Liver (tissue), 9 donors: Measurements from ENCODE around the gene C19orf53. TPM values are rescaled to one million over a fixed set of nuclear protein-coding genes. Genes with fewer than 3 reads are reported as not detected.
A peak's percentile ranks its signal among the peaks of the same experiment; 100 is the strongest.

Source experiments
- DNase-seq: peaks from one replicate; pipeline ENCODE4 v3.0.0-alpha.2; 2017; ENCODE audit warnings: low spot score
- H3K27ac ChIP-seq, 2 donors: one replicate each; pipeline ENCODE4 v1.7.0; 2013; ENCODE audit warnings: inconsistent platforms in 2 of 2, low read length in 2 of 2, control low read depth in 1 of 2, low read depth in 1 of 2, mild to moderate bottlenecking in 1 of 2
- H3K27me3 ChIP-seq, 4 donors: one replicate each; pipeline versions ENCODE4 v1.6.1 to v1.7.0; 2013; ENCODE audit warnings: low read length in 3 of 4, inconsistent platforms in 1 of 4, mild to moderate bottlenecking in 1 of 4, moderate library complexity in 1 of 4; ENCODE audit not compliant: control insufficient read depth in 4 of 4, insufficient read depth in 4 of 4
- H3K36me3 ChIP-seq, 4 donors: one replicate each; pipeline versions ENCODE4 v1.6.1 to v1.7.0; 2013; ENCODE audit warnings: low read length in 3 of 4, mild to moderate bottlenecking in 3 of 4, low read depth in 1 of 4, moderate library complexity in 1 of 4; ENCODE audit not compliant: control insufficient read depth in 4 of 4, insufficient read depth in 3 of 4
- H3K4me1 ChIP-seq, 4 donors: one replicate each; pipeline versions ENCODE4 v1.6.1 to v1.7.0; 2013; ENCODE audit warnings: low read length in 3 of 4, mild to moderate bottlenecking in 3 of 4, moderate library complexity in 1 of 4; ENCODE audit not compliant: control insufficient read depth in 4 of 4, insufficient read depth in 4 of 4
- H3K4me3 ChIP-seq, 3 donors: one replicate each; pipeline versions ENCODE4 v1.6.1 to v1.7.0; 2013; ENCODE audit warnings: low read length in 3 of 3, control low read depth in 1 of 3, low read depth in 1 of 3, mild to moderate bottlenecking in 1 of 3
- H3K9ac ChIP-seq, 2 donors: one replicate each; pipeline ENCODE4 v1.7.0; 2013; ENCODE audit warnings: low read length in 2 of 2, mild to moderate bottlenecking in 2 of 2, moderate library complexity in 2 of 2, control low read depth in 1 of 2, low read depth in 1 of 2
- H3K9me3 ChIP-seq, 4 donors: one replicate each; pipeline versions ENCODE4 v1.6.1 to v1.7.0; 2013; ENCODE audit warnings: low read length in 3 of 4; ENCODE audit not compliant: control insufficient read depth in 4 of 4
- EGR1 ChIP-seq, 2 donors: IDR thresholded peaks; 2 replicates each; pipeline ENCODE4 v1.6.1; 2016 to 2018; ENCODE audit warnings: antibody characterized with exemption in 2 of 2, low read depth in 2 of 2
- FOXA1 ChIP-seq: IDR thresholded peaks from 2 replicates; pipeline ENCODE4 v1.6.1; 2016; ENCODE audit warnings: antibody characterized with exemption
- HNF4A ChIP-seq, 2 donors: conservative IDR thresholded peaks; 2 replicates each; pipeline ENCODE4 v1.6.1; 2016; ENCODE audit warnings: antibody characterized with exemption in 2 of 2, mild to moderate bottlenecking in 2 of 2
- HNF4G ChIP-seq: IDR thresholded peaks from 2 replicates; pipeline ENCODE4 v1.6.1; 2016; ENCODE audit warnings: antibody characterized with exemption
- NR2F2 ChIP-seq: IDR thresholded peaks from 2 replicates; pipeline ENCODE4 v1.6.1; 2016; ENCODE audit warnings: antibody characterized with exemption
- RAD21 ChIP-seq, 2 donors: IDR thresholded peaks; 2 replicates each; pipeline ENCODE4 v1.6.1; 2016; ENCODE audit warnings: antibody characterized with exemption in 2 of 2, mild to moderate bottlenecking in 2 of 2
- SP1 ChIP-seq: IDR thresholded peaks from 2 replicates; pipeline ENCODE4 v1.6.1; 2018; ENCODE audit warnings: antibody characterized with exemption, mild to moderate bottlenecking
- TAF1 ChIP-seq: conservative IDR thresholded peaks from 2 replicates; pipeline ENCODE4 v1.6.1; 2016; ENCODE audit warnings: antibody characterized with exemption, mild to moderate bottlenecking
- YY1 ChIP-seq: IDR thresholded peaks from 2 replicates; pipeline ENCODE4 v1.6.1; 2016; ENCODE audit warnings: antibody characterized with exemption, mild to moderate bottlenecking
- WGBS: extraction: QIAGEN DNeasy Blood & Tissue Kit; methylation state at CpG from one replicate; pipeline ENCODE4 v1.1.7; 2013; 5-methylcytosine and 5-hydroxymethylcytosine counted together
- polyA plus RNA-seq, 2 donors: library from polyadenylated mRNA; stranded (reverse) in 1 of 2; unstranded in 1 of 2; fragments of 200-250 nt in 1 of 2; fragments of >200 nt in 1 of 2; fragmentation: Nextera tagmentation in 1 of 2; extraction: Ambion mirVana in 1 of 2; gene quantifications; one replicate each; pipeline versions ENCODE4 v1.2.1 to v1.2.3, GENCODE V29; 2013 to 2015
- total RNA-seq, 2 donors: library from RNA; depleted of rRNA; stranded (reverse); fragments of >200 nt; gene quantifications; one replicate each; pipeline ENCODE4 v1.2.3, GENCODE V29; 2014
- TF ChIP-seq, protein P1 (sequence below): fragments of 150-350 bp; IDR thresholded peaks from 2 replicates; pipeline ENCODE4 v1.5.1; 2017; ENCODE audit warnings: improper control_type of control experiment, low read depth, low read length; ENCODE audit not compliant: missing input control
- TF ChIP-seq, protein P2 (sequence below): IDR thresholded peaks from 2 replicates; pipeline ENCODE4 v1.6.1; 2016; ENCODE audit warnings: antibody characterized with exemption
- TF ChIP-seq, protein P3 (sequence below): IDR thresholded peaks from 2 replicates; pipeline ENCODE4 v1.6.1; 2016; ENCODE audit warnings: antibody characterized with exemption
- donor health status: healthy.
- donor health status: healthy.
- donor health status: healthy.
- donor health status: healthy.
- donor health status: healthy.

C19orf53 gene
- total and polyA plus RNA-seq, 4 donors: 18.5 to 88.5 (median 59.5) TPM

DNA sequence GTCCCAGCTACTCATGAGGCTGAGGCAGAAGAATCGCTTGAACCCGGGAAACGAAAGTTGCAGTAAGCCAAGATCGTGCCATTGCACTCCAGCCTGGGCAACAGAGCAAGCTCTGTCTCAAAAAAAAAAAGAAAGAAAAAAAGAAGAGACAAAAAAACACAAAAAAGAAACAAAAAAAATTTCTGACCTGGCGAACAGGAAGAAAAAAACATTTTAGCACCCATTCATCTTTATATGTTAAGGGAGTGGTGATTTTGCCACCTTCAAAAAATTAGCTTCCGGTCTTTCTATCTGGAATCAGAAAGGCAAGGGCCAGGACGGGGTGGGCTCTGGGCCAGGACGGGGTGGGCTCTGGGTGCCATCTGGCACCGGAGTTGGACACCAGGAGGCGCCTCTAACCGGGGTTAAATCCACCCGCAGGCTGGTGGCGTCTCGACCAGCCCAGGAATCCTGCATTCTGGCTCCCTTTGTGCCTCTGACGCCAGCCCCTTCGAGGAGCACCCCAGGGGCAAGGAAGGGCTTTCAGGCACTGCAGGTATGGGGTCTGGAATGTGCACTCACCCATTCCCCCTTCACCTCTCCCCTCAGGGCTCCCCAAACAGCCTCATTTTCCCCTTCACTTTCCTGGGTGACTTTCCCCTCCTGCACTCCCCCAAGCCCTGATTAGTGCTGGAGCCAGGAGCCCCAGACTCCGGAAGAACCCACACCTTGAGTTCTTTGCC is 10.6 kb downstream of the C19orf53 start:
- peak; percentile 64 for DNase-seq
- peaks cover 0 to 5% (median 2%) of the 10 kb centered on the region in 4 donors for H3K4me1 ChIP-seq
- H3K9ac ChIP-seq: peak overlapping the region in 1 of 2 donors; percentile 13
- TF ChIP-seq, protein P1, sequence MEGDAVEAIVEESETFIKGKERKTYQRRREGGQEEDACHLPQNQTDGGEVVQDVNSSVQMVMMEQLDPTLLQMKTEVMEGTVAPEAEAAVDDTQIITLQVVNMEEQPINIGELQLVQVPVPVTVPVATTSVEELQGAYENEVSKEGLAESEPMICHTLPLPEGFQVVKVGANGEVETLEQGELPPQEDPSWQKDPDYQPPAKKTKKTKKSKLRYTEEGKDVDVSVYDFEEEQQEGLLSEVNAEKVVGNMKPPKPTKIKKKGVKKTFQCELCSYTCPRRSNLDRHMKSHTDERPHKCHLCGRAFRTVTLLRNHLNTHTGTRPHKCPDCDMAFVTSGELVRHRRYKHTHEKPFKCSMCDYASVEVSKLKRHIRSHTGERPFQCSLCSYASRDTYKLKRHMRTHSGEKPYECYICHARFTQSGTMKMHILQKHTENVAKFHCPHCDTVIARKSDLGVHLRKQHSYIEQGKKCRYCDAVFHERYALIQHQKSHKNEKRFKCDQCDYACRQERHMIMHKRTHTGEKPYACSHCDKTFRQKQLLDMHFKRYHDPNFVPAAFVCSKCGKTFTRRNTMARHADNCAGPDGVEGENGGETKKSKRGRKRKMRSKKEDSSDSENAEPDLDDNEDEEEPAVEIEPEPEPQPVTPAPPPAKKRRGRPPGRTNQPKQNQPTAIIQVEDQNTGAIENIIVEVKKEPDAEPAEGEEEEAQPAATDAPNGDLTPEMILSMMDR: peak; percentile 51
- TF ChIP-seq RAD21 (IDR thresholded peaks at IDR 0.05) (peak; percentile 72 to 84), EGR1 (IDR thresholded peaks at IDR 0.05; ENCODE audit: low read depth in 2 of 2) (no peak), NR2F2 (no peak)
- TF ChIP-seq, protein P2, sequence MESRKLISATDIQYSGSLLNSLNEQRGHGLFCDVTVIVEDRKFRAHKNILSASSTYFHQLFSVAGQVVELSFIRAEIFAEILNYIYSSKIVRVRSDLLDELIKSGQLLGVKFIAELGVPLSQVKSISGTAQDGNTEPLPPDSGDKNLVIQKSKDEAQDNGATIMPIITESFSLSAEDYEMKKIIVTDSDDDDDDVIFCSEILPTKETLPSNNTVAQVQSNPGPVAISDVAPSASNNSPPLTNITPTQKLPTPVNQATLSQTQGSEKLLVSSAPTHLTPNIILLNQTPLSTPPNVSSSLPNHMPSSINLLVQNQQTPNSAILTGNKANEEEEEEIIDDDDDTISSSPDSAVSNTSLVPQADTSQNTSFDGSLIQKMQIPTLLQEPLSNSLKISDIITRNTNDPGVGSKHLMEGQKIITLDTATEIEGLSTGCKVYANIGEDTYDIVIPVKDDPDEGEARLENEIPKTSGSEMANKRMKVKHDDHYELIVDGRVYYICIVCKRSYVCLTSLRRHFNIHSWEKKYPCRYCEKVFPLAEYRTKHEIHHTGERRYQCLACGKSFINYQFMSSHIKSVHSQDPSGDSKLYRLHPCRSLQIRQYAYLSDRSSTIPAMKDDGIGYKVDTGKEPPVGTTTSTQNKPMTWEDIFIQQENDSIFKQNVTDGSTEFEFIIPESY: no peak
- H3K36me3 ChIP-seq: no peaks in the 10 kb centered on the region
- no peaks in the 10 kb centered on the region for H3K27me3 ChIP-seq
- no peak overlapping the region for H3K4me3 ChIP-seq
- 26% methylated on average over 17 of the region's 17 CpGs for WGBS
- no peak overlapping the region for H3K27ac ChIP-seq
- no peaks in the 10 kb centered on the region for H3K9me3 ChIP-seq

DNA sequence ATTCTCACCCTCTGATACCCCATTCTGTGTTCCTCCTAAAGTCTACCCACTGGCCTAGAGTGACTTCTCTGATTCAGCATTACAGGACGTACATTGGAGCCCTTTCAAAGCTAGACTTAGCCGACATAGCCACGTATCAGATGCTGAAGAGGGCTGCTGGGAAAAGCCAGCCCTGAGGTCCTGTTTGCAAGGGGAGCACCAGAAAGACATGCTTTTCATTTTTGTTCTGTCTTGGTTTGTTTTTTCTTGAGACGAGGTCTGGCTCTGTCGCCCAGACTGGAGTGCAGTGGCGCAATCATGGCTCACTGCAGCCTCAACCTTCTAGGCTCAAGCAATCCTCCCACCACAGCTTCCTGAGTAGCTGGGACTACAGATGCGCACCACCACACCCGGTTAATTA is 14.7 kb downstream of the C19orf53 start:
- Histone ChIP-seq H3K9ac (no peak overlapping the region), H3K4me1 (peaks cover 0 to 5% (median 2%) of the 10 kb centered on the region in 4 donors), H3K9me3 (no peaks in the 10 kb centered on the region), H3K4me3 (no peak overlapping the region), H3K36me3 (no peaks in the 10 kb centered on the region), H3K27me3 (no peaks in the 10 kb centered on the region), H3K27ac (no peak overlapping the region)
- WGBS: 56% methylated on average over 8 of the region's 8 CpGs
- TF ChIP-seq, protein P2: no peak
- TF ChIP-seq HNF4A (conservative IDR thresholded peaks at IDR 0.05) (no peak), SP1 (no peak), FOXA1 (no peak), HNF4G (no peak), YY1 (no peak), TAF1 (no peak)
- TF ChIP-seq, protein P3, sequence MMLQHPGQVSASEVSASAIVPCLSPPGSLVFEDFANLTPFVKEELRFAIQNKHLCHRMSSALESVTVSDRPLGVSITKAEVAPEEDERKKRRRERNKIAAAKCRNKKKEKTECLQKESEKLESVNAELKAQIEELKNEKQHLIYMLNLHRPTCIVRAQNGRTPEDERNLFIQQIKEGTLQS: no peak
- DNase-seq: no peak
